ENCODE results near the gene PPCS. TPM values are rescaled to one million over a fixed set of nuclear protein-coding genes. Genes with fewer than 3 reads are reported as not detected.
A peak's percentile ranks its signal among the peaks of the same experiment; 100 is the strongest.

Gene PPCS
- 43.1 and 63.3 TPM in 2 replicates for total RNA-seq (ENCODE audit: low replicate concordance)

DNA sequence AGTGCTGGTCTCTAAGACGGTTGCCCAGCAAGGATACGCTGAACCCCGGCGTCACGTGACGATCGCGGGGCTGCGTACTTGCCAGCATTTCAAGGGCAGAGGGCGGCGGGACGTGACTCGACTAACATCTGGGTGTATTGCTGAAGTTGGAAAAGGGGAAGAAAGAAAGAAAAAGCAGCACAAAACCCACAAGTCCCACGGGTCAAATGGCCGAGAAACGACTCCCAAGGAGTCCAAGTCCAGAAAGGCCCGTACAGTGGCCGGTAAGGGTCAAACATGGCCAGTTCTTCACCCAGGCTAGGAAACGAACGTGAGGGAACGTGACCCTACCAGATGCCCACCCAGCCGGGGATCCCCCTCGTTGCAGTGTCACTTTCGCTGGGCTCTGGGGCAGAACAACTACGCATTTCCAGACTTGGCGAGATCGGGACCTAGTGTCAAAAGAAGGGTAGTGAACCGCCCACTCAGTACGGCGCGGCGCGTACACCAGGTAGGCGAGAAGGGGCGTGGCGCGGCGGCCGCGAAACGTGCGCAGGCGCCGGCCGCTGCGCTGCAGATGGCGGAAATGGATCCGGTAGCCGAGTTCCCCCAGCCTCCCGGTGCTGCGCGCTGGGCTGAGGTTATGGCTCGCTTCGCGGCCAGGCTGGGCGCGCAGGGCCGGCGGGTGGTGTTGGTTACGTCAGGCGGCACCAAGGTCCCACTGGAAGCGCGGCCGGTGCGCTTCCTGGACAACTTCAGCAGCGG, at the start of gene PPCS, which contains the start of gene ZMYND12:
Gene PPCS (plus strand): TSS at position 534 of the 744 bp plus-strand sequence. CDS start 23 bp downstream, at position 557.
Gene ZMYND12 (minus strand): TSS at position 13 of the 744 bp plus-strand sequence. CDS start 25 bp downstream, outside the sequence.
- Histone ChIP-seq H3K4me3 (peak within 1 kb of the TSS; percentile 85), H2AFZ (replicated peaks) (peak within 1 kb of the TSS; percentile 95), H3K79me2 (ENCODE audit: low read depth) (peaks cover 20% of the 10 kb centered on the region), H3K9me3 (ENCODE audit: low read depth) (no peaks in the 10 kb centered on the region), H3K4me1 (peaks cover 5% of the 10 kb centered on the region), H3K9ac (peak within 1 kb of the TSS; percentile 59), H3K4me2 (peak within 1 kb of the TSS; percentile 89), H3F3A (ENCODE audit: low read depth) (peaks cover 15% of the 10 kb centered on the region), H3K36me3 (no peaks in the 10 kb centered on the region), H3K27ac (peak within 1 kb of the TSS; percentile 2), H3K27me3 (no peaks in the 10 kb centered on the region), H4K20me1 (ENCODE audit: low read depth) (no peaks in the 10 kb centered on the region)
- Mint-ChIP-seq H3K27me3 (ENCODE audit: insufficient read depth, low read depth) (peaks cover 10% of the 10 kb centered on the region), H3K36me3 (peaks cover 10% of the 10 kb centered on the region), H3K9me3 (no peaks in the 10 kb centered on the region), H3K4me1 (peaks cover 17% of the 10 kb centered on the region), H3K27ac (peak within 1 kb of the TSS; percentile 20), H3K4me3 (peak within 1 kb of the TSS; percentile 88)
- no peak for TF ChIP-seq EZH2 (IDR thresholded peaks at IDR 0.05)
- TF ChIP-seq, protein P1, sequence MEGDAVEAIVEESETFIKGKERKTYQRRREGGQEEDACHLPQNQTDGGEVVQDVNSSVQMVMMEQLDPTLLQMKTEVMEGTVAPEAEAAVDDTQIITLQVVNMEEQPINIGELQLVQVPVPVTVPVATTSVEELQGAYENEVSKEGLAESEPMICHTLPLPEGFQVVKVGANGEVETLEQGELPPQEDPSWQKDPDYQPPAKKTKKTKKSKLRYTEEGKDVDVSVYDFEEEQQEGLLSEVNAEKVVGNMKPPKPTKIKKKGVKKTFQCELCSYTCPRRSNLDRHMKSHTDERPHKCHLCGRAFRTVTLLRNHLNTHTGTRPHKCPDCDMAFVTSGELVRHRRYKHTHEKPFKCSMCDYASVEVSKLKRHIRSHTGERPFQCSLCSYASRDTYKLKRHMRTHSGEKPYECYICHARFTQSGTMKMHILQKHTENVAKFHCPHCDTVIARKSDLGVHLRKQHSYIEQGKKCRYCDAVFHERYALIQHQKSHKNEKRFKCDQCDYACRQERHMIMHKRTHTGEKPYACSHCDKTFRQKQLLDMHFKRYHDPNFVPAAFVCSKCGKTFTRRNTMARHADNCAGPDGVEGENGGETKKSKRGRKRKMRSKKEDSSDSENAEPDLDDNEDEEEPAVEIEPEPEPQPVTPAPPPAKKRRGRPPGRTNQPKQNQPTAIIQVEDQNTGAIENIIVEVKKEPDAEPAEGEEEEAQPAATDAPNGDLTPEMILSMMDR (IDR thresholded peaks at IDR 0.05) = peak; percentile 1
- TF ChIP-seq EZH2phosphoT487 (IDR thresholded peaks at IDR 0.05) = no peak
- peak; percentile 91 for DNase-seq (ENCODE audit: low spot score)

DNA sequence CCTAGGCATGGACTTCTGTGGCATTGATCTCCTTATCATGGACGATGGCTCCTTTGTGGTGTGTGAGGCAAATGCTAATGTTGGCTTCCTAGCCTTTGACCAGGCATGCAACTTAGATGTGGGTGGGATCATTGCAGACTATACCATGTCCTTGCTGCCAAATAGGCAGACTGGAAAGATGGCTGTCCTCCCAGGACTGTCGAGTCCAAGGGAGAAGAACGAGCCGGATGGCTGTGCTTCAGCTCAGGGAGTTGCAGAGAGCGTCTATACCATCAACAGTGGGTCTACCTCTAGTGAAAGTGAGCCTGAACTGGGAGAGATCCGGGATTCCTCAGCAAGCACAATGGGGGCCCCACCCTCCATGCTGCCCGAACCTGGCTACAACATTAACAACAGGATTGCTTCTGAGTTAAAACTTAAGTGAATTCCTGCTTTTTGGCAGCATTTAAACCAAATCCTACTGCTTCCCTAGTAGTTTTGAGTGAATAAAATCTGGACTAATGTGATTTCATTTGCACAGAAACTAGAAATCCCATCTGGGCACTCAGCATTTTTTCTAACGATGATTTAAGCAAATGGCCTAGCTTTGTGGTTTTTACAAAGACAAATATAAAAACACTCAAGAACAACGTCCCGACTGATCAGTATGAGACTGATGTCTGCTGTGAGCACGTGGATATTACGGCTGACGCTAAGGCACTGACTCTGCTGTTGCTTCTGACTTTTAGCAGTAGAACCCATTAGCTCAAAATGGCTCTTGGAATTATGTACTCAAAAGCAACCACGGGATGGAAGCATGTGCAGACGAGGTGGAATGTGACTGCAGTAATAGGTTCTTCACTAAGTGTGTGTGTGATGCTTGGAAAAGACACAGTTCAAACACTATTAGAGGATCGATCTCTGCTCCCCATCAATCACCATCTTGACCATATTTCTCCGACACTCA, 41.5 kb upstream of the PPCS start:
- Mint-ChIP-seq H3K4me3 (no peak overlapping the region), H3K27ac (no peak overlapping the region), H3K36me3 (no peaks in the 10 kb centered on the region), H3K9me3 (no peaks in the 10 kb centered on the region), H3K4me1 (peaks cover 6% of the 10 kb centered on the region), H3K27me3 (ENCODE audit: insufficient read depth, low read depth) (peaks cover 2% of the 10 kb centered on the region)
- no peak for DNase-seq (ENCODE audit: low spot score)
- no peaks in the 10 kb centered on the region for H3K9me3 ChIP-seq (ENCODE audit: low read depth)
- no peak overlapping the region for H3K4me3 ChIP-seq
- no peaks in the 10 kb centered on the region for H4K20me1 ChIP-seq (ENCODE audit: low read depth)
- H3K4me2 ChIP-seq = no peak overlapping the region
- H2AFZ ChIP-seq (replicated peaks) = no peak overlapping the region
- H3F3A ChIP-seq (ENCODE audit: low read depth) = peaks cover 11% of the 10 kb centered on the region
- no peak overlapping the region for H3K27ac ChIP-seq
- TF ChIP-seq, protein P1 (IDR thresholded peaks at IDR 0.05) = no peak
- no peak for TF ChIP-seq EZH2 (IDR thresholded peaks at IDR 0.05)
- no peak for TF ChIP-seq EZH2phosphoT487 (IDR thresholded peaks at IDR 0.05)
- H3K4me1 ChIP-seq = peaks cover 14% of the 10 kb centered on the region
- H3K9ac ChIP-seq = no peak overlapping the region
- H3K36me3 ChIP-seq = no peaks in the 10 kb centered on the region
- H3K27me3 ChIP-seq = no peaks in the 10 kb centered on the region
- H3K79me2 ChIP-seq (ENCODE audit: low read depth) = no peaks in the 10 kb centered on the region

DNA sequence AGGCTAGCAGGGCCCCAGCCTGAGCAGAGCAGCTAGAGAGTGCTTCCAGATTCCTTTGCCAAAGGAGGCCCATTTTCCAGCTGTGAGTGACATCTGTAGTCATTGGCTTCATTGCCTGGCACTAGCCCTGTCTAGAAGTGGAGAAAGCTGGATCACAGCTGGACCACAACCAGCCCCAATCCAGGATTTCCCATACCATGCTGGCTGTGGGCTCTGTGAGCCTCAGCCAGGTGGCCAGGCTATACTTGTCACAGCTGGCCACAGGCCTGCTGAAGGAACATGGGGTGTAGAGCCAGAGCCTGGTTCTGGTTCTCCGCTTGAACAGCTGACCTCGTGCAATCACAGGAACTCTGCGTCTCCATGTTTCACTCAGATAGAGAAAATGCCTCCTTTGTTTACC, 39.2 kb upstream of the PPCS start:
- Histone ChIP-seq H3K36me3 (no peaks in the 10 kb centered on the region), H3K4me3 (no peak overlapping the region), H3K4me2 (no peak overlapping the region), H3K9me3 (ENCODE audit: low read depth) (no peaks in the 10 kb centered on the region), H2AFZ (replicated peaks) (no peak overlapping the region), H3K27ac (no peak overlapping the region), H4K20me1 (ENCODE audit: low read depth) (no peaks in the 10 kb centered on the region), H3F3A (ENCODE audit: low read depth) (peaks cover 11% of the 10 kb centered on the region), H3K79me2 (ENCODE audit: low read depth) (no peaks in the 10 kb centered on the region), H3K27me3 (no peaks in the 10 kb centered on the region), H3K4me1 (peaks cover 18% of the 10 kb centered on the region), H3K9ac (no peak overlapping the region)
- no peaks in the 10 kb centered on the region for H3K36me3 Mint-ChIP-seq
- H3K27me3 Mint-ChIP-seq (ENCODE audit: insufficient read depth, low read depth) = peaks cover 2% of the 10 kb centered on the region
- peaks cover 20% of the 10 kb centered on the region for H3K4me1 Mint-ChIP-seq
- TF ChIP-seq, protein P1 (IDR thresholded peaks at IDR 0.05) = no peak
- TF ChIP-seq EZH2 (IDR thresholded peaks at IDR 0.05) (no peak), EZH2phosphoT487 (IDR thresholded peaks at IDR 0.05) (no peak)
- no peak overlapping the region for H3K27ac Mint-ChIP-seq
- no peak overlapping the region for H3K4me3 Mint-ChIP-seq
- H3K9me3 Mint-ChIP-seq = no peaks in the 10 kb centered on the region
- DNase-seq (ENCODE audit: low spot score) = no peak
